Stimulated activated CD4-positive, alpha-beta T cell treated with anti-CD3 and anti-CD28 coated beads, TNF-alpha, amount 100 ng/mL, for 4 hours (primary cell): ENCODE measurements around the gene DUOX1.

Experiments
- DNase-seq, 3 experiments: peaks; one replicate each; pipeline ENCODE4 v3.0.0-alpha.2; 2020; ENCODE audit warnings: low read depth in 3 of 3

Gene DUOX1

GRCh38 chr15:45187894-45188830 lies 58.4 kb downstream of the DUOX1 start, which contains the start of gene SHF:
TSS of gene SHF (minus strand) at chr15:45187966. CDS start at chr15:45187951, 15 bp downstream.
- DNase-seq: peak; percentile 60 to 80 (median 77)

DNA sequence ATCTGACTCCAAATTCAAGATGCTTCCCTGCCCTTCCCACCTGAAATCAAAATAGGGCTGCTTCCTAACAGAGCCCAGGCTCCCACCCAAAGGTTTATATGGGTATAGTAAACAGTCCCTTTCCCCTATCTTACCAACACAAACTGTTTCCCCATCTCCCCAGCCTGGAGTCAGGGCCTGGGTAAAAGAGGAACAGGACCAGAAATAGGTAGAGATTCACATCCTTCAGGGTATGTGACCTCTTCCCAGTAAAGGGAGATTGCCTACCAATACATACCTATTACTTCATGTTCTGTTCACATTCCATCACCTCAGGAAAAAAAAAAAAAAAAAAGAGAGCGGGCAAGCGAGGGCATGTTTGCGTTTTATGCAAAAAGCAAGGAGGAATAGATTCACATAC lies 67.7 kb downstream of the DUOX1 start:
- DNase-seq: no peak

- peak; percentile 83 to 90 (median 90) for DNase-seq
Measured at GRCh38 chr15:45198337-45199135, 68.7 kb downstream of the DUOX1 start.

- DNase-seq: no peak
Measured at GRCh38 chr15:45199136-45199810, 69.5 kb downstream of the DUOX1 start.

DNA sequence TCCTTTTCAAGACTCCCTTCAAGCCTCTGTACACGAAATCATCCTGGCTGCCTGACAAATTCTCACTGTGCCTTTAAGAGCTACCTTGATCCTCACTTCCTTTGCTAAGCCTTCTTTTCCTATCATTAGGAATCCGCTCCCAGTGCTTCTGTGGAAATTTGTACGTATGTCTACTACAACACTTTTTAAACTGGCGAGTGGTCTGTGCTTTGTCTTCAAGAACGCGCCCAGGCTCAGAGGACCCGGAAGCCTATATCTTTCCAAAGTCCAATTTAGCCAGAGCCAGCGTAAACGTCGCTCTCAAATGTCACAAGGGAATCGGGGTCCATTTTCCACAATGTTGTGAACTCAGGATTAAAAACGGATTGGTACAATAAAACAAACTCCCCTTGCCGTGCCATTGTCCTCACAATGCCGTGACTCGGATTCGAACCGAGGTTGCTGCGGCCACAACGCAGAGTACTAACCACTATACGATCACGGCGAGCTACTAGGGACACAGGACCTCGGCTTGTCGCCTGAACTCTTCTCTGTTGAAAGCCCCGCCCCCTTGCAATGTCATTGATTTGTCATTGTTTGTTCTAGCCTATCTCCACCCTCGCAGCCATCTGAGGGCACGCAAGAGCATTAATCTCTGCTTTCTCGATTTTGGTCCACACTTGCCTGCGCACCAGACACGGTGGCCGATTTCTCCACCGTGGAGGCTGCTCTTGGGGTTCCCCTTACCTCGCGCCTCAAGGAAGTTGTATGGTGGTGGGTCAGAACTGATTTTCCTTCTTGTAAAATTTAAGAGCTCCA lies 70.4 kb downstream of the DUOX1 start:
- DNase-seq: peak; percentile 94 to 99 (median 98)

GRCh38 chr15:45200799-45201556 lies 71.2 kb downstream of the DUOX1 start:
- DNase-seq: peak; percentile 50 to 82 (median 61)

- no peak for DNase-seq
Measured at GRCh38 chr15:45201557-45201859, 71.7 kb downstream of the DUOX1 start.

- DNase-seq: no peak
Measured at GRCh38 chr15:45201869-45202268, 72.1 kb downstream of the DUOX1 start.

- DNase-seq: no peak
Measured at GRCh38 chr15:45203182-45203581, 73.4 kb downstream of the DUOX1 start.

DNA sequence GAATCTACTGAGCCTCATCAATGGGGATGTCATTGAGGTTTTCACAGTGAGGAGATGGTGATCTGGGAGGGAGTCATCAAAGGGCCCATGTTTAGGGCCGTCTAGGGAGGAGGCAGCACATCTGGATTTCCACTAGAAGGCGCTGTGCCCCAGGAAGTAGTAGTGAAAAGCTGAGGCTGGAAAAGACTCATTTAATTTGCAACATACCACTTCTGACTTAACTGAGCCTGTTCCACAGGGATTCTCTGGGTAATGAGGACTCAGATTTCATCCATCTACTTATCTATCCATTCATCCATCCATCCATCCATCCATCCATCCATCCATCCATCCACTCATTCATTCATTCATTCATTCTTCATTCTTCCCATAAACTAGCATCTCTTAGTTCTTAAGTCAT lies 75.4 kb downstream of the DUOX1 start:
- DNase-seq: no peak

GRCh38 chr15:45212493-45212892 lies 82.7 kb downstream of the DUOX1 start:
- DNase-seq: no peak
